HCT116 (cell line): Measurements from ENCODE around the gene CALML4. TPM values are rescaled to one million over a fixed set of nuclear protein-coding genes. Genes with fewer than 3 reads are reported as not detected.

Experiments
- ATAC-seq: fragments of 200-7000 bp; cut with Tn5 transposase; 2 replicates; pipeline ENCODE4 v1.9.1; 2020; ENCODE audit warnings: mild to moderate bottlenecking, moderate library complexity
- BruUV-seq: library from RNA; stranded (reverse); fragments of 400-500 nt; replicated peaks from 2 replicates; lab custom pipeline; 2021; lab: Mats Ljungman, UMichigan
- CTCF ChIA-PET: fragments of 300-600 bp; sonication (Branson Sonifier 250); formaldehyde crosslinking; loops from one replicate; lab custom pipeline; 2021; ENCODE audit warnings: antibody characterized with exemption; lab: Charles Lee
- POLR2A ChIA-PET: fragments of 300-600, 350-600 bp; sonication (Branson Sonifier 250); formaldehyde crosslinking; loops from one replicate; lab custom pipeline; 2021; ENCODE audit warnings: antibody characterized with exemption; lab: Charles Lee
- RAD21 ChIA-PET, 2 experiments: fragments of 300-600 bp; sonication (Branson Sonifier 250); formaldehyde crosslinking; loops; one replicate each; lab custom pipeline; 2023; ENCODE audit warnings: low total read pairs in 2 of 2; ENCODE audit not compliant: uncharacterized antibody in 2 of 2, unreplicated experiment in 2 of 2, low non-redundant PET in 1 of 2; lab: Charles Lee
- DNase-seq: peaks from one replicate; pipeline ENCODE4 v3.0.0-alpha.2; 2010; ENCODE audit warnings: low read depth, low spot score
- H2AFZ ChIP-seq: fragments of 200-600 bp; shearing (Covaris generic), sonication (generic); 2 replicates; pipeline ENCODE4 v1.6.1; 2017; ENCODE audit warnings: low read depth, mixed run types, mixed read lengths, antibody characterized with exemption, low read length; ENCODE audit not compliant: poor library complexity, severe bottlenecking
- H3K27ac ChIP-seq: 2 replicates; pipeline ENCODE4 v1.5.1; 2012; ENCODE audit warnings: low read depth, low read length
- H3K27me3 ChIP-seq: fragments of 200-600 bp; sonication (generic); 2 replicates; pipeline ENCODE4 v1.6.1; 2016; ENCODE audit warnings: mixed run types, low read length, mixed read lengths; ENCODE audit not compliant: insufficient read depth
- H3K36me3 ChIP-seq, 2 experiments: fragments of 200-500 bp in 1 of 2; fragments of 200-600 bp in 1 of 2; sonication (Bioruptor generic) in 1 of 2; sonication (generic) in 1 of 2; 2 replicates each; pipeline versions ENCODE4 v1.5.1 to v1.6.1; 2014 to 2016; ENCODE audit warnings: low read length in 2 of 2, inconsistent platforms in 1 of 2, mixed read lengths in 1 of 2, mixed run types in 1 of 2; ENCODE audit not compliant: insufficient read depth in 2 of 2, control insufficient read depth in 1 of 2
- H3K4me1 ChIP-seq, 2 experiments: fragments of 200-600 bp in 1 of 2; sonication (generic) in 1 of 2; 2 replicates each; pipeline versions ENCODE4 v1.5.1 to v1.6.1; 2012 to 2017; ENCODE audit warnings: low read length in 2 of 2, inconsistent platforms in 1 of 2, mild to moderate bottlenecking in 1 of 2, mixed read lengths in 1 of 2, mixed run types in 1 of 2, moderate library complexity in 1 of 2; ENCODE audit not compliant: insufficient read depth in 2 of 2, control insufficient read depth in 1 of 2
- H3K4me2 ChIP-seq: fragments of 200-600 bp; sonication (generic); 2 replicates; pipeline ENCODE4 v1.6.1; 2017; ENCODE audit warnings: mixed run types, low read length, mixed read lengths
- H3K4me3 ChIP-seq, 2 experiments: fragments of 200-600 bp in 1 of 2; sonication (generic) in 1 of 2; replicated peaks in 1 of 2; 2 replicates each; pipeline ENCODE4 v1.5.1; 2011 to 2016; ENCODE audit warnings: low read length in 2 of 2, control low read depth in 1 of 2, low read depth in 1 of 2, mild to moderate bottlenecking in 1 of 2, mixed read lengths in 1 of 2, mixed run types in 1 of 2
- H3K79me2 ChIP-seq: fragments of 200-600 bp; sonication (generic); 2 replicates; pipeline ENCODE4 v1.6.1; 2017; ENCODE audit warnings: mild to moderate bottlenecking, mixed run types, low read length, moderate library complexity, mixed read lengths; ENCODE audit not compliant: insufficient read depth
- H3K9ac ChIP-seq: fragments of 200-600 bp; sonication (generic); 2 replicates; pipeline ENCODE4 v1.6.1; 2016; ENCODE audit warnings: low read length, mixed read lengths
- H3K9me2 ChIP-seq: fragments of 200-600 bp; sonication (generic), shearing (Covaris generic); 2 replicates; pipeline ENCODE4 v1.6.1; 2017; ENCODE audit warnings: mixed run types, mild to moderate bottlenecking, moderate library complexity; ENCODE audit not compliant: insufficient read depth
- H3K9me3 ChIP-seq, 2 experiments: fragments of 200-500 bp in 1 of 2; fragments of 200-600 bp in 1 of 2; sonication (Bioruptor generic) in 1 of 2; sonication (generic) in 1 of 2; 2 replicates each; pipeline ENCODE4 v1.6.1; 2014 to 2017; ENCODE audit warnings: low read length in 2 of 2, mixed read lengths in 2 of 2, inconsistent platforms in 1 of 2, low read depth in 1 of 2, mild to moderate bottlenecking in 1 of 2, mixed run types in 1 of 2, moderate library complexity in 1 of 2; ENCODE audit not compliant: control insufficient read depth in 1 of 2, insufficient read depth in 1 of 2
- H4K20me1 ChIP-seq: fragments of 200-600 bp; sonication (generic), shearing (Covaris generic); 2 replicates; pipeline ENCODE4 v1.6.1; 2017; ENCODE audit warnings: mixed run types, mild to moderate bottlenecking, moderate library complexity; ENCODE audit not compliant: insufficient read depth
- ATF3 ChIP-seq: IDR thresholded peaks from 2 replicates; pipeline ENCODE4 v1.6.1; 2012
- CEBPB ChIP-seq: IDR thresholded peaks from 2 replicates; pipeline ENCODE4 v1.6.1; 2012; ENCODE audit warnings: low read depth
- CTCF ChIP-seq, 3 experiments: fragments of 200-600 bp in 1 of 3; sonication (generic) in 1 of 3; IDR thresholded peaks in 2 of 3; conservative IDR thresholded peaks in 1 of 3; 2 replicates each; pipeline ENCODE4 v1.5.1; 2012 to 2017; ENCODE audit warnings: low read depth in 2 of 3, low read length in 2 of 3, antibody characterized with exemption in 1 of 3, borderline replicate concordance in 1 of 3, control low read depth in 1 of 3, mild to moderate bottlenecking in 1 of 3, mixed read lengths in 1 of 3, mixed run types in 1 of 3, moderate library complexity in 1 of 3; ENCODE audit not compliant: insufficient read depth in 1 of 3
- ELF1 ChIP-seq: IDR thresholded peaks from 2 replicates; pipeline ENCODE4 v1.6.1; 2012; ENCODE audit warnings: low read depth, borderline replicate concordance
- EZH2 ChIP-seq: fragments of 200-600 bp; sonication (generic); IDR thresholded peaks from 2 replicates; pipeline ENCODE4 v1.6.1; 2017; ENCODE audit warnings: antibody characterized with exemption, mixed run types
- EZH2phosphoT487 ChIP-seq: fragments of 200-600 bp; IDR thresholded peaks from 2 replicates; pipeline ENCODE4 v1.6.1; 2018; ENCODE audit warnings: antibody characterized with exemption, borderline replicate concordance
- JUND ChIP-seq: IDR thresholded peaks from 2 replicates; pipeline ENCODE4 v1.6.1; 2012
- MAX ChIP-seq: IDR thresholded peaks from 2 replicates; pipeline ENCODE4 v1.6.1; 2012
- SP1 ChIP-seq: IDR thresholded peaks from 2 replicates; pipeline ENCODE4 v1.6.1; 2012; ENCODE audit warnings: low read depth
- TCF7L2 ChIP-seq: IDR thresholded peaks from 2 replicates; pipeline ENCODE4 v1.7.0; 2011; ENCODE audit warnings: borderline replicate concordance, inconsistent platforms; ENCODE audit not compliant: insufficient read depth, insufficient read length; ENCODE audit errors: extremely low read depth
- YY1 ChIP-seq: IDR thresholded peaks from 2 replicates; pipeline ENCODE4 v1.6.1; 2011; ENCODE audit warnings: low read length, low read depth, moderate library complexity, mild to moderate bottlenecking; ENCODE audit not compliant: insufficient replicate concordance; ENCODE audit errors: extremely low read depth
- ZNF274 ChIP-seq: fragments of 200-500 bp; sonication (Bioruptor generic); IDR thresholded peaks from 2 replicates; pipeline ENCODE4 v1.6.1; 2014; ENCODE audit warnings: mild to moderate bottlenecking, low read depth, low read length, inconsistent platforms
- intact Hi-C: fragments of 100-400 bp; cut with micrococcal nuclease; formaldehyde crosslinking; loops from 2 replicates; pipeline ENCODE4 v1.10.0; 2022
- total RNA-seq: library from RNA; stranded (reverse); gene quantifications from one replicate; pipeline ENCODE4 v1.2.1, GENCODE V29; 2021; ENCODE audit not compliant: unreplicated experiment
- TF ChIP-seq, protein P1 (sequence below): IDR thresholded peaks from 2 replicates; pipeline ENCODE4 v1.6.1; 2011; ENCODE audit warnings: mild to moderate bottlenecking, low read length, moderate library complexity; ENCODE audit not compliant: insufficient replicate concordance; ENCODE audit errors: extremely low read depth

CALML4 gene
- total RNA-seq, 1 experiment from 2014 or later: 8.5 TPM

DNA sequence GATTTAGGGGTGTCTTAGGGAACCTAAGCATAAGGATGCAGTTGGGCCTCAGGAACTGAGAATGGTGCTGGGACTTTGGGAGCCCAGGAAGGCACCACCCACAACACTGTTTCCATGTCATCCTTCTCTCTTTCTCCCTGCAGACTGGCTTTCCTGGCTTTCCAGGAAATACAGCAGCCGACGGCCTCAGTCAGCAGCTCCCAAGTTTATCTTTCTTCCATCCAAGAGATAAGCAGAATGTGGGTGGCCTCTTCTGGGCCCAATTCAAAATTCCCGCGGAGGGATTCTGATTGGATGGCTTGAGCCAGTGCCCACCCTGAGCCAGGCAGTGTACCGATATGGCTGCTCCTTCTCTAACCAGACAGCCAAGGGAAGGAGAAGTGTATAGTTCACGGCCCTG is 28.9 kb upstream of the CALML4 start:
- TF ChIP-seq ZNF274 (no peak), JUND (no peak), SP1 (no peak), EZH2phosphoT487 (no peak), ELF1 (no peak), YY1 (no peak), TCF7L2 (no peak), ATF3 (no peak), EZH2 (no peak), CTCF (IDR thresholded peaks at IDR 0.05 in 2 of 3, conservative IDR thresholded peaks at IDR 0.05 in 1 of 3; ENCODE audit: borderline replicate concordance in 1 of 3, insufficient read depth in 1 of 3, low read depth in 2 of 3, low read length in 2 of 3) (no peak), CEBPB (no peak), MAX (no peak)
- TF ChIP-seq, protein P1, sequence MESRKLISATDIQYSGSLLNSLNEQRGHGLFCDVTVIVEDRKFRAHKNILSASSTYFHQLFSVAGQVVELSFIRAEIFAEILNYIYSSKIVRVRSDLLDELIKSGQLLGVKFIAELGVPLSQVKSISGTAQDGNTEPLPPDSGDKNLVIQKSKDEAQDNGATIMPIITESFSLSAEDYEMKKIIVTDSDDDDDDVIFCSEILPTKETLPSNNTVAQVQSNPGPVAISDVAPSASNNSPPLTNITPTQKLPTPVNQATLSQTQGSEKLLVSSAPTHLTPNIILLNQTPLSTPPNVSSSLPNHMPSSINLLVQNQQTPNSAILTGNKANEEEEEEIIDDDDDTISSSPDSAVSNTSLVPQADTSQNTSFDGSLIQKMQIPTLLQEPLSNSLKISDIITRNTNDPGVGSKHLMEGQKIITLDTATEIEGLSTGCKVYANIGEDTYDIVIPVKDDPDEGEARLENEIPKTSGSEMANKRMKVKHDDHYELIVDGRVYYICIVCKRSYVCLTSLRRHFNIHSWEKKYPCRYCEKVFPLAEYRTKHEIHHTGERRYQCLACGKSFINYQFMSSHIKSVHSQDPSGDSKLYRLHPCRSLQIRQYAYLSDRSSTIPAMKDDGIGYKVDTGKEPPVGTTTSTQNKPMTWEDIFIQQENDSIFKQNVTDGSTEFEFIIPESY: no peak
- H3K79me2 ChIP-seq: peaks cover 3% of the 10 kb centered on the region
- intact Hi-C loops: no loop called here
- no peak overlapping the region for H3K4me2 ChIP-seq
- no peak overlapping the region for H2AFZ ChIP-seq
- BruUV-seq: no TSS peak
- H3K9ac ChIP-seq: no peak overlapping the region
- H3K4me3 ChIP-seq: no peak overlapping the region
- CTCF ChIA-PET: no interaction called here
- ATAC-seq: no peak
- H3K36me3 ChIP-seq: no peaks in the 10 kb centered on the region
- no peaks in the 10 kb centered on the region for H3K27me3 ChIP-seq
- no peak for DNase-seq
- H4K20me1 ChIP-seq: no peaks in the 10 kb centered on the region
- peaks cover 6 to 16% of the 10 kb centered on the region in 2 experiments; a peak in 3 of 4 replicates for H3K4me1 ChIP-seq
- no peaks in the 10 kb centered on the region for H3K9me3 ChIP-seq
- POLR2A ChIA-PET: no interaction called here
- RAD21 ChIA-PET: no interaction called here
- H3K27ac ChIP-seq: no peak overlapping the region
- no peaks in the 10 kb centered on the region for H3K9me2 ChIP-seq
